GM12878 (cell line): ENCODE results near the gene C1QL2. TPM values are rescaled to one million over a fixed set of nuclear protein-coding genes. Genes with fewer than 3 reads are reported as not detected.

ENCODE experiments used
- ATAC-seq: fragments of 200-7000 bp; cut with Tn5 transposase; 3 replicates; pipeline ENCODE4 v1.9.1; 2020; ENCODE audit warnings: mild to moderate bottlenecking, moderate library complexity
- BruUV-seq: library from RNA; stranded (reverse); fragments of 400-500 nt; replicated peaks from 2 replicates; lab custom pipeline; 2021; lab: Mats Ljungman, UMichigan
- CTCF ChIA-PET: fragments of 300-600 bp; sonication (Branson Sonifier 250); formaldehyde crosslinking; extraction: SDS; loops from one replicate; lab custom pipeline; 2021; ENCODE audit warnings: inconsistent platforms; lab: Yijun Ruan, JAX
- POLR2A ChIA-PET: fragments of 350-600 bp; formaldehyde crosslinking; extraction: SDS; loops from one replicate; lab custom pipeline; 2021; ENCODE audit warnings: inconsistent platforms; lab: Charles Lee
- RAD21 ChIA-PET: fragments of 300-600 bp; sonication (Branson Sonifier 250); formaldehyde crosslinking; loops from one replicate; lab custom pipeline; 2023; ENCODE audit warnings: antibody characterized with exemption; ENCODE audit not compliant: unreplicated experiment; lab: Charles Lee
- SMC1A ChIA-PET: fragments of 300-600 bp; sonication (Branson Sonifier 250); formaldehyde crosslinking; loops from one replicate; lab custom pipeline; 2023; ENCODE audit not compliant: unreplicated experiment, uncharacterized antibody; lab: Charles Lee
- DNase-seq: peaks from one replicate; pipeline ENCODE4 v3.0.0-alpha.2; 2011; ENCODE audit warnings: low read depth, low spot score
- FAIRE-seq: peaks from 3 replicates; lab custom pipeline; 2011; peaks lifted over from hg19 to GRCh38; lab: Jason Lieb, UNC
- H2AFZ ChIP-seq: 2 replicates; pipeline ENCODE4 v1.6.0; 2011; ENCODE audit warnings: low read depth, low read length, control low read depth; ENCODE audit not compliant: control insufficient read depth
- H3K27ac ChIP-seq: 2 replicates; pipeline ENCODE4 v1.5.1; 2011; ENCODE audit warnings: control low read depth; ENCODE audit not compliant: control insufficient read depth, insufficient read depth
- H3K27me3 ChIP-seq, 2 experiments: replicated peaks in 1 of 2; 2 replicates each; pipeline versions ENCODE4 v1.6.0 to v1.6.1; 2011; ENCODE audit warnings: low read length in 1 of 2; ENCODE audit not compliant: control insufficient read depth in 2 of 2, insufficient read depth in 2 of 2
- H3K36me3 ChIP-seq, 2 experiments: 2 replicates each; pipeline ENCODE4 v1.5.1; 2011; ENCODE audit warnings: low read length in 1 of 2; ENCODE audit not compliant: control insufficient read depth in 2 of 2, insufficient read depth in 2 of 2
- H3K4me1 ChIP-seq: 2 replicates; pipeline ENCODE4 v1.6.1; 2011; ENCODE audit warnings: mild to moderate bottlenecking, low read length, moderate library complexity, mixed read lengths; ENCODE audit not compliant: control insufficient read depth, insufficient read depth
- H3K4me2 ChIP-seq: 2 replicates; pipeline ENCODE4 v1.6.0; 2011; ENCODE audit warnings: control low read depth; ENCODE audit not compliant: control insufficient read depth, insufficient read depth
- H3K4me3 ChIP-seq: fragments of 200-600 bp; sonication (generic); 2 replicates; pipeline ENCODE4 v1.5.1; 2016
- H3K79me2 ChIP-seq: 2 replicates; pipeline ENCODE4 v1.6.0; 2011; ENCODE audit warnings: low read length; ENCODE audit not compliant: control insufficient read depth, insufficient read depth
- H3K9ac ChIP-seq: 2 replicates; pipeline ENCODE4 v1.8.0; 2011; ENCODE audit warnings: low read length, control low read depth, mixed read lengths; ENCODE audit not compliant: control insufficient read depth, insufficient read depth
- H3K9me3 ChIP-seq: replicated peaks from 3 replicates; pipeline ENCODE4 v1.5.1; 2011; ENCODE audit warnings: mild to moderate bottlenecking, low read length; ENCODE audit not compliant: control insufficient read depth, insufficient read depth
- H4K20me1 ChIP-seq: 2 replicates; pipeline ENCODE4 v1.6.0; 2011; ENCODE audit not compliant: control insufficient read depth, insufficient read depth
- CHD2 ChIP-seq: IDR thresholded peaks from 2 replicates; pipeline ENCODE4 v1.6.1; 2011; ENCODE audit warnings: low read depth, low read length, improper control_type of control experiment, borderline replicate concordance
- NFYB ChIP-seq: IDR thresholded peaks from 2 replicates; pipeline ENCODE4 v1.6.1; 2011; ENCODE audit warnings: low read depth, mild to moderate bottlenecking, low read length, improper control_type of control experiment, moderate library complexity; ENCODE audit not compliant: insufficient read depth
- RB1 ChIP-seq: fragments of 450-650 bp; formaldehyde crosslinking; IDR thresholded peaks from 2 replicates; pipeline ENCODE4 v1.6.1; 2017; ENCODE audit warnings: mild to moderate bottlenecking, borderline replicate concordance
- whole genome bisulfite sequencing: methylation state at CpG from one replicate; pipeline ENCODE4 v1.1.6; 2016; ENCODE audit warnings: low lambda C conversion rate; ENCODE audit not compliant: insufficient replicate concordance, insufficient coverage; ENCODE audit errors: missing lambda C conversion rate; 5-methylcytosine and 5-hydroxymethylcytosine counted together
- in situ Hi-C: fragments of 300-500 bp; cut with MboI; formaldehyde crosslinking; loops from 9 replicates; pipeline ENCODE4 v1.14.3; 2018; ENCODE audit warnings: mixed read lengths
- intact Hi-C: fragments of 100-400 bp; cut with micrococcal nuclease; formaldehyde crosslinking; loops from one replicate; pipeline ENCODE4 v1.14.2; 2022; ENCODE audit not compliant: unreplicated experiment
- polyA plus RNA-seq, 11 experiments: library from polyadenylated mRNA; depleted of rRNA in 4 of 11; unstranded in 6 of 11; stranded (reverse) in 5 of 11; fragments of >200 nt; fragmentation: Nextera tagmentation in 4 of 11; fragmentation: Illumina TruSeq in 1 of 11; extraction: Ambion mirVana in 4 of 11; extraction: Trizol in 1 of 11; gene quantifications; 1 replicate in 1 of 11; 2 replicates in 10 of 11; pipeline versions ENCODE4 v1.2.1 to v1.2.3, GENCODE V29; 2011 to 2016; ENCODE audit warnings: inconsistent platforms in 2 of 11, missing spikeins in 2 of 11, low read depth in 1 of 11
- total RNA-seq, 4 experiments: library from RNA; depleted of rRNA in 3 of 4; stranded (reverse); fragments of >200 nt in 3 of 4; fragmentation: Illumina TruSeq in 1 of 4; extraction: Trizol in 1 of 4; gene quantifications; 2 replicates each; pipeline versions ENCODE4 v1.2.1 to v1.2.3, GENCODE V29; 2013 to 2021
- TF ChIP-seq, protein P1 (sequence below): fragments of 450-650 bp; IDR thresholded peaks from 2 replicates; pipeline ENCODE4 v1.6.1; 2017; ENCODE audit warnings: mild to moderate bottlenecking, moderate library complexity
- TF ChIP-seq, protein P2 (sequence below): IDR thresholded peaks from 2 replicates; pipeline ENCODE4 v1.6.1; 2011; ENCODE audit warnings: low read depth, low read length, improper control_type of control experiment, borderline replicate concordance

Gene C1QL2
- total and polyA plus RNA-seq, 10 of the 15 experiments (the other 5 are each of a cell fraction or from before 2014, with no cell fraction given) = not detected

DNA sequence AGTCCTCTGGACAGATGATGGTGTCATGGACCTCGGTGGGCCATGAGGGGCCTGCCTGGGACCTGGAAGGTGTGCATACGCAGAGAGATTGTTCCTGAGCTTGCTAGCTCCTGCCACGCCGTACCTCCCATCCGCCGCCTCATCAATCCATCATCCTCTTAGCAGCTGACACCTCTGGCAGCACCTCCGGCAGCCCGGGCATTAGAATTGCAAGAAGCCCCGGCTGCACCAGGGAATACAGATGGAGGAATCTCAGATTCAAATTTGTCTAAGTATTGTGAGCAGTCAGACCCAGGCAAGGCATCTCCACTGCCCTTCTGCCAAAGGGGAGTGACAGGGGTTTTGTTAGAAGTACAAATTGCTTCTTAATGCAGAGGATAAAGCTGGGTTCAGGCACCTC lies 4.5 kb downstream of the C1QL2 start:
- WGBS = 13% methylated on average over 9 of the region's 9 CpGs
- Histone ChIP-seq H3K79me2 (no peaks in the 10 kb centered on the region), H3K27ac (no peak overlapping the region), H4K20me1 (no peaks in the 10 kb centered on the region), H2AFZ (no peak overlapping the region), H3K4me3 (no peak overlapping the region), H3K9me3 (no peaks in the 10 kb centered on the region), H3K27me3 (peaks cover 4 to 15% of the 10 kb centered on the region in 2 experiments), H3K9ac (no peak overlapping the region), H3K4me1 (no peaks in the 10 kb centered on the region), H3K36me3 (no peaks in the 10 kb centered on the region), H3K4me2 (no peak overlapping the region)
- intact Hi-C loops (no loop called here), in situ Hi-C loops (no loop called here)
- FAIRE-seq (no peak), ATAC-seq (no peak), DNase-seq (no peak)
- ChIA-PET RAD21 (no interaction called here), CTCF (no interaction called here), POLR2A (interaction anchor here (0.6 kb wide), 1 partner anchor 32 kb away, joined by 4 read pairs; no protein-coding TSS in a partner anchor), SMC1A (no interaction called here)
- TF ChIP-seq CHD2 (no peak), NFYB (no peak), RB1 (no peak)
- TF ChIP-seq, protein P1, sequence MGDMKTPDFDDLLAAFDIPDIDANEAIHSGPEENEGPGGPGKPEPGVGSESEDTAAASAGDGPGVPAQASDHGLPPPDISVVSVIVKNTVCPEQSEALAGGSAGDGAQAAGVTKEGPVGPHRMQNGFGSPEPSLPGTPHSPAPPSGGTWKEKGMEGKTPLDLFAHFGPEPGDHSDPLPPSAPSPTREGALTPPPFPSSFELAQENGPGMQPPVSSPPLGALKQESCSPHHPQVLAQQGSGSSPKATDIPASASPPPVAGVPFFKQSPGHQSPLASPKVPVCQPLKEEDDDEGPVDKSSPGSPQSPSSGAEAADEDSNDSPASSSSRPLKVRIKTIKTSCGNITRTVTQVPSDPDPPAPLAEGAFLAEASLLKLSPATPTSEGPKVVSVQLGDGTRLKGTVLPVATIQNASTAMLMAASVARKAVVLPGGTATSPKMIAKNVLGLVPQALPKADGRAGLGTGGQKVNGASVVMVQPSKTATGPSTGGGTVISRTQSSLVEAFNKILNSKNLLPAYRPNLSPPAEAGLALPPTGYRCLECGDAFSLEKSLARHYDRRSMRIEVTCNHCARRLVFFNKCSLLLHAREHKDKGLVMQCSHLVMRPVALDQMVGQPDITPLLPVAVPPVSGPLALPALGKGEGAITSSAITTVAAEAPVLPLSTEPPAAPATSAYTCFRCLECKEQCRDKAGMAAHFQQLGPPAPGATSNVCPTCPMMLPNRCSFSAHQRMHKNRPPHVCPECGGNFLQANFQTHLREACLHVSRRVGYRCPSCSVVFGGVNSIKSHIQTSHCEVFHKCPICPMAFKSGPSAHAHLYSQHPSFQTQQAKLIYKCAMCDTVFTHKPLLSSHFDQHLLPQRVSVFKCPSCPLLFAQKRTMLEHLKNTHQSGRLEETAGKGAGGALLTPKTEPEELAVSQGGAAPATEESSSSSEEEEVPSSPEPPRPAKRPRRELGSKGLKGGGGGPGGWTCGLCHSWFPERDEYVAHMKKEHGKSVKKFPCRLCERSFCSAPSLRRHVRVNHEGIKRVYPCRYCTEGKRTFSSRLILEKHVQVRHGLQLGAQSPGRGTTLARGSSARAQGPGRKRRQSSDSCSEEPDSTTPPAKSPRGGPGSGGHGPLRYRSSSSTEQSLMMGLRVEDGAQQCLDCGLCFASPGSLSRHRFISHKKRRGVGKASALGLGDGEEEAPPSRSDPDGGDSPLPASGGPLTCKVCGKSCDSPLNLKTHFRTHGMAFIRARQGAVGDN = no peak
- TF ChIP-seq, protein P2, sequence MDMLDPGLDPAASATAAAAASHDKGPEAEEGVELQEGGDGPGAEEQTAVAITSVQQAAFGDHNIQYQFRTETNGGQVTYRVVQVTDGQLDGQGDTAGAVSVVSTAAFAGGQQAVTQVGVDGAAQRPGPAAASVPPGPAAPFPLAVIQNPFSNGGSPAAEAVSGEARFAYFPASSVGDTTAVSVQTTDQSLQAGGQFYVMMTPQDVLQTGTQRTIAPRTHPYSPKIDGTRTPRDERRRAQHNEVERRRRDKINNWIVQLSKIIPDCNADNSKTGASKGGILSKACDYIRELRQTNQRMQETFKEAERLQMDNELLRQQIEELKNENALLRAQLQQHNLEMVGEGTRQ = no peak
- BruUV-seq = no TSS peak
